NCI-H187 treated with DMSO at 0.1 percent for 48 hours (cell line): ENCODE results near the gene USP12.

ENCODE experiments used
- DNase-seq: peaks from one replicate; lab custom pipeline; 2025; lab: John Stamatoyannopoulos, UW

The USP12 gene

DNA sequence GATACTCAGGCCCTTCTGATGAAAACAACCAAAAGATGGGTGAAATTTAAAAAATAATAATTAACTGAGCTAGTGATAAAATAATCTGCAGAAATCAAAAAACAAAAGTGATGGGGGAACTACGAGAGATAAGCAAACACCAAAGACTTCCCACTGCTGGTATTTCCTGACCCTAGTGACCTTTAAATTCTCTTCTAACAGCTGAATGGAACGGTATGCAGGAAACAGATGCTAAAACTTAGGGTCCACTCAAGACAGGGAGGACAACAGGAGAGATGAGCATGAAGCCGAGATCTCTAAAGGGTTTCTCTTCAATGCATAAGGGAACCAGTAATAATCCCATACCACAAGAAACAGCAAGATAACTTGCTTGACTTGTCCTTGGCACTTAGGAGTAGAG lies 50.8 kb downstream of the USP12 start:
- DNase-seq, result no peak

DNA sequence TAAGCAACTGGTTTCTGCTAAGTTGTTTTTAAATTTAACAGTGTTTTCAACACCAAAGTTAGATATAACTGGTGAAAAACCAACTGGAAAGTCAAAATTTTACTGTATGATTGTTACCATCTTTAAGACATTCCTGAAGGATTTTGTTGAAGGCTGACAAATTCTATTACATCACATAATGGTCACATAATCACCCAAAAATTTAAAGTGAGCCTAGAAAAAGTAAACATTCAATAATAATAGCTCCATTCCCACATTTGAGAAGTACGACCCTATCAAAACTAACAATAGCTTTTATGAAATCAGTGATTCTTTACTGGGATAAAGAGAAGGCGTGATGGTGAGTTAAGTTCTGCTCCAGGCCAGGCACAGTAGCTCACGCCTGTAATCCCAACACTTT lies 51.6 kb downstream of the USP12 start:
- DNase-seq, result no peak

DNA sequence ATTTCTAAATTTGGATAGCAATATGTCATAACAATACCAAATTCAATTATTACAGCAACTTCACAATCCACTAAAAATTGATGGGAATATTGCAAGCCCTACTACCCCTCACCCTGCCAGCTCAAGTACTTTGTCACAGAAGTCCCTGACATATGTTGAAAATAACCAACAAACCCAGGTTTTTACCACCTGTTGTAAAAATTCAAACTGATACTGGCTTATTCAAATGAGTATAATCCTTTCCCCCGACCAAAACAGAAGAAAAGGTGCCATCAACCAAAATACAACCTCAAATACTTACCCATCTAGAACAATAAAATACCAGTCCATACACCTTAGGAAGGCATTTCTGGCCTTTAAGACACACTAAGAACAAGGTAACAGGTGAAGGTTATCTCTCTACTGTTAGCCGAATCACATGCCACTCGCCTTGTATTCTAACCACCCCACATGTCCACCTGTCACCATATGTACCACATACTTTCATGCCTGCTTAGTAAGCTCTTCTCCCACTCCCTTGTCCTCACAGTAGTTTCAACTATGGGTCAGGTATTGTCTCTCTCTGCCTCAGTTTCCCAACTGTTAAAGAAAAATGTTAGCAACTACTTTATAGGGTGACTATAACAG lies 53.1 kb downstream of the USP12 start:
- DNase-seq, result no peak

- no peak for DNase-seq
Measured at GRCh38 chr13:27117952-27118351, 53.7 kb downstream of the USP12 start.

GRCh38 chr13:27117158-27117557 lies 54.5 kb downstream of the USP12 start:
- DNase-seq, result no peak

DNA sequence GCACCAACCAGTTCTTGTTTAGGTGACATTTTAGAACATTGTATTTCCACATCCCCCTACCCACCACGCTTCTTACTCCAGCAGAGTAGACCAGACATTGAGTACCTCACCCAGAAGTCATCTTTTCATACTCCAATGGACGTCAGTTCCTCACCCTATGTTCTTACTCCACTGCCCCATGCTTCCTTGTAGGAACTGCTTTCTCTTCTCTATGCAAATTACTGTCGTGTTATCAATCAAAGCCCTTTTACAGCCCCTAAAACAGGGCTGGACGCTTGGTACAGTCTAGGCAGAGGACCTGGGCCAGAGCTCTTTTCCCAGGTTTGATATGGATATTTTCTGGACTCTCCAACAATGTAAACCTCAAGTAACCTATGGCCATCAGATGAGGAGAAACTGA lies 58.2 kb downstream of the USP12 start:
- no peak for DNase-seq

- DNase-seq, result no peak
Measured at GRCh38 chr13:27112006-27112405, 59.6 kb downstream of the USP12 start.

- DNase-seq, result no peak
Measured at GRCh38 chr13:27110056-27110746, 61.4 kb downstream of the USP12 start.

- no peak for DNase-seq
Measured at GRCh38 chr13:27106144-27106543, 65.5 kb downstream of the USP12 start.

DNA sequence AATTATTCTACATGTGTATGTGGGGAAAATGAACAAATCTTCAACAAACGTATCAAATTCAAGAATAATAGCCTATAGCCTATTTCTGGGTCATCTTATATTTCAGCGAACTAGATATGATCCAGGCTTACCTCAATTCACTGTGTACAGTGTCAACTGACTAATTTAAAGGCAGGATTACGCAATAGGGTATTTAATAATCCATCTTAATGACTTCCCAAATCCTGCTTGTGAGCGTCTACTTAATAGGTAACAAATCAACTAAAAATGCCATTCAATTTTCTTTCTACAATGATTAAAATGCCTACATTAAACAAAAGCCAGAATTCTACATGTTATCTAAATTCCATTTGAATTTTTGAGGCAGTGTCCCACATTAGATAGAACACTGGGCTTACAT lies 67.0 kb downstream of the USP12 start:
- DNase-seq, result no peak

GRCh38 chr13:27101847-27102246 lies 69.8 kb downstream of the USP12 start:
- no peak for DNase-seq

DNA sequence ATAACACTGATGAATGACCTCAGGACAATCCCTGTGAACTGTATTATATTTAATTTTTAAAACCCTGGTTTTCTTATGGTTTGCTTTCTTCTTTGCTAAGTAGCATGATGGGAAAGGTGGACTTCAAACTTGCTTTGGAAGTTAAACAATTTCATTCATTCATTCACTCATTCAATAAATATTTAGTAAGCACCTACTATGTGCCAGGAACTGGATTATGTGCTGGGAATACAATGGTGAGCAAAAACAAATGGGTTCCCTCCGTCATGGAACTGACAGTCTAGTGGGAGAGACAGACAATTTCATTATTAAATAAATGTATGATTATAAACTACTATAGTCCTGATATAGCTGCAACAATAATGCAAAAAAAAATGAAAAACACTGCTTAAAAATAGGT lies 70.3 kb downstream of the USP12 start:
- no peak for DNase-seq

- DNase-seq, result no peak
Measured at GRCh38 chr13:27097691-27098090, 73.9 kb downstream of the USP12 start.

DNA sequence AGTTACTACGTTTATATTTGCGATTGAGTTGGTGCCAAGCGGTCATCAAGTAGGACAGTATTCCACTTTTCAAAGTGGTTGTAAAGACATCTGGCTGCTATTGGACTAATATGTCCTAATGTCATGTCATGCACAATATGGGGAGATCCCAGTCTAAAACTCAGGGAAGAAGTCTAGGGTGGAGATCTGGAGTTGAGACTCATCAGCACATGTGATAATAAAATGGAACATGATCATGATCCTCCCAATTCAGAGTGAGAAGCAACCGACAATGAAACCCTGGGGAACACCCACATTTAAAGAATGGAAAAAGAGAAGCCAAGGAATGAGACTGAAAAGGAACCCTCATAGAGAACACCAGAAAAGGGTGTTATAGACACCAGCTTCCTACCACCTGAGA lies 80.2 kb downstream of the USP12 start:
- DNase-seq, result no peak

DNA sequence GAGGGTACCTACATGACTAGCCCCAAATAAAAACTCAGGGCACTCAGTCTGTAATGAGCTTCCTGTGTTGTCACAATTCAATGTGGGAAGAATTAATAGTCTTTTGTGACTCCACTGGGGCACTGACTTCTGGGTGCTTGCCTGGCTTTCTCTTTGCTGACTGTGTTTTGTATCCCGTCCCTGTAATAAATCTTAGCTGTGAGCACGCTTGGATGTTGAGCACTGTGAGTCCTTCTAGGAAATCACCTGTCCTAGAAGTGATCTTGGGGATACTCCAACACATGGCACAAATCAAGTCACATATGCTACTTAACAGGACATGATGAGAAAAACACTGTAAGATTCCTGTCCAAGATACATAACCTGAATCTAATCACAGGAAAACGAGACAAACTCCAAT lies 83.0 kb downstream of the USP12 start:
- no peak for DNase-seq

- no peak for DNase-seq
Measured at GRCh38 chr13:27086599-27087265, 84.9 kb downstream of the USP12 start.

- DNase-seq, result no peak
Measured at GRCh38 chr13:27083183-27083582, 88.4 kb downstream of the USP12 start.

DNA sequence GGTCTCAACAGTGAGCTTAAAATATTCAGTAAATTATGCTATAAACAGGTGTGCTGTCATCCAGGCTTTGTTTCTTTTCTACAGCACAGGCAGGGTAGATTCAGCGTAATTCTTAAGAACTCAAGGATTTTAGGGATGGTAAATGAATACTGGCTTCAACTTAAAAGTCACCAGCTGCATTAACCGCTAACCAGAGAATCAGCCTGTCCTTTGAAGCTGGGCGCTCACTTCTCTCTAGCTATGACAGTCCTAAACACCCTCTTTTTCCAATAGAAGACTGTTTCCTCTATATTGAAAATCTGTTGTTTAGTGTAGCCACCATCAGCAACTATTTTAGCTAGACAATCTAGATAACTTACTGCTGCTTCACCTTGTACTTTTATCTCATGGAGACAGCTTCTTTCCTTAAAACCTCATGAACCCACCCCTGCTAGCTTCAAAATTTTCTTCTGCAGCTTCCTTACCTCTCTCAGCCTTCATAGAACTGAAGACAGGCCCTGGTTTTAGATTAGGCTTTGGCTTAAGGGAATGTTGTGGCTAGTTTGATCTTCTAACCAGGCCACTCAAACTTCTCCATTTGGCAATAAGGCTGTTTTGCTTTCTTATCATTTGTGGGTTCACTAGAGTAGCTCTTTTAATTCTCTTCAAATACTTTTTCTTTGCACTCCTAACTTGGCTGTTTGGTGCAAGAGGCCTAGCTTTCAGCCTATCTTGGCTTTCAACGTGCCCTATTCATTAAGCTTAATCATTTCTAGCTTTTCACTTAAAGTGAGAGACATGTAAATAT lies 89.5 kb downstream of the USP12 start:
- no peak for DNase-seq

- DNase-seq, result no peak
Measured at GRCh38 chr13:27080018-27080948, 91.3 kb downstream of the USP12 start.

- DNase-seq, result no peak
Measured at GRCh38 chr13:27079421-27079958, 92.1 kb downstream of the USP12 start.

GRCh38 chr13:27077451-27077850 lies 94.2 kb downstream of the USP12 start:
- no peak for DNase-seq
